HG02885 (cell line): ENCODE results near the gene XPNPEP1.

Experiments used
- ATAC-seq: cut with Tn5 transposase; IDR thresholded peaks from one replicate; pipeline ENCODE4 v1.9.1; 2021; ENCODE audit warnings: mild to moderate bottlenecking; ENCODE audit not compliant: unreplicated experiment, poor library complexity

XPNPEP1 gene

GRCh38 chr10:109952526-109952925 lies 29.2 kb upstream of the XPNPEP1 start:
- no peak for ATAC-seq

- ATAC-seq, result no peak
These were observed 24.0 kb upstream of the XPNPEP1 start for GRCh38 chr10:109947111-109947920.

- ATAC-seq, result no peak
These were observed 23.4 kb upstream of the XPNPEP1 start for GRCh38 chr10:109946680-109947079.

GRCh38 chr10:109945473-109946177 lies 22.3 kb upstream of the XPNPEP1 start:
- ATAC-seq, result no peak

GRCh38 chr10:109944613-109945012 lies 21.3 kb upstream of the XPNPEP1 start:
- ATAC-seq, result no peak

GRCh38 chr10:109941236-109941862 lies 18.0 kb upstream of the XPNPEP1 start:
- no peak for ATAC-seq

- ATAC-seq, result no peak
These were observed 17.2 kb upstream of the XPNPEP1 start for GRCh38 chr10:109940553-109940952.

GRCh38 chr10:109940117-109940516 lies 16.8 kb upstream of the XPNPEP1 start:
- no peak for ATAC-seq

GRCh38 chr10:109939315-109939961 lies 16.1 kb upstream of the XPNPEP1 start:
- ATAC-seq, result no peak

- ATAC-seq, result no peak
These were observed 14.3 kb upstream of the XPNPEP1 start for GRCh38 chr10:109937460-109938065.

- no peak for ATAC-seq
These were observed 11.9 kb upstream of the XPNPEP1 start for GRCh38 chr10:109934958-109935793.

GRCh38 chr10:109933984-109934565 lies 10.8 kb upstream of the XPNPEP1 start:
- ATAC-seq, result no peak

- no peak for ATAC-seq
These were observed 9.7 kb upstream of the XPNPEP1 start for GRCh38 chr10:109932968-109933367.

- ATAC-seq, result no peak
These were observed 9.1 kb upstream of the XPNPEP1 start for GRCh38 chr10:109932391-109932790.

GRCh38 chr10:109931163-109931562 lies 7.9 kb upstream of the XPNPEP1 start:
- no peak for ATAC-seq

GRCh38 chr10:109929501-109930219 lies 6.3 kb upstream of the XPNPEP1 start:
- ATAC-seq, result no peak

GRCh38 chr10:109928475-109928891 lies 5.2 kb upstream of the XPNPEP1 start:
- no peak for ATAC-seq

GRCh38 chr10:109926825-109927224 lies 3.5 kb upstream of the XPNPEP1 start:
- ATAC-seq, result no peak
